Lower leg skin (tissue), 3 donors: ENCODE data around the gene TOX2.

ENCODE experiments used
- POLR2A ChIP-seq, 2 donors: fragments of 450-650 bp; IDR thresholded peaks; one replicate each; pipeline ENCODE4 v1.6.1; 2016 to 2017; ENCODE audit warnings: antibody characterized with exemption in 2 of 2, mild to moderate bottlenecking in 1 of 2, moderate library complexity in 1 of 2
- TF ChIP-seq, protein P1 (sequence below), 3 donors: fragments of 450-650 bp; IDR thresholded peaks; one replicate each; pipeline ENCODE4 v1.5.1; 2016; ENCODE audit warnings: antibody characterized with exemption in 3 of 3, mild to moderate bottlenecking in 3 of 3, moderate library complexity in 2 of 3

DNA sequence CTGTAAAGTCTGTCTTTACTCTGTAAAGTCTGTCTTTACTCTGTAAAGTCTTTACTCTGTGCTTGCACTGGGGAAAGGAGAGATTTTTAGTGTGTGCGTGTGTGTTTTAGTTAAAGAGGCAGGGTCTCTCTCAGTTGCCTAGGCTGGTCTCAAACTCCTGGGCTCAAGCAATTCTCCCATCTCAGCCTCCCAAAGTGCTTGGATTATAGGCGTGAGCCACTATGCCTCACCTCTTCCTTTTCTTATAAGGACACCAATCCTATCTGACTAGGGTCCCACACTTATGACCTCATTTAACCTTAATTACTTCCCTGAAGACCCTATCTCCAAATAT is 178.6 kb downstream of the TOX2 start:
- TF ChIP-seq, protein P1, sequence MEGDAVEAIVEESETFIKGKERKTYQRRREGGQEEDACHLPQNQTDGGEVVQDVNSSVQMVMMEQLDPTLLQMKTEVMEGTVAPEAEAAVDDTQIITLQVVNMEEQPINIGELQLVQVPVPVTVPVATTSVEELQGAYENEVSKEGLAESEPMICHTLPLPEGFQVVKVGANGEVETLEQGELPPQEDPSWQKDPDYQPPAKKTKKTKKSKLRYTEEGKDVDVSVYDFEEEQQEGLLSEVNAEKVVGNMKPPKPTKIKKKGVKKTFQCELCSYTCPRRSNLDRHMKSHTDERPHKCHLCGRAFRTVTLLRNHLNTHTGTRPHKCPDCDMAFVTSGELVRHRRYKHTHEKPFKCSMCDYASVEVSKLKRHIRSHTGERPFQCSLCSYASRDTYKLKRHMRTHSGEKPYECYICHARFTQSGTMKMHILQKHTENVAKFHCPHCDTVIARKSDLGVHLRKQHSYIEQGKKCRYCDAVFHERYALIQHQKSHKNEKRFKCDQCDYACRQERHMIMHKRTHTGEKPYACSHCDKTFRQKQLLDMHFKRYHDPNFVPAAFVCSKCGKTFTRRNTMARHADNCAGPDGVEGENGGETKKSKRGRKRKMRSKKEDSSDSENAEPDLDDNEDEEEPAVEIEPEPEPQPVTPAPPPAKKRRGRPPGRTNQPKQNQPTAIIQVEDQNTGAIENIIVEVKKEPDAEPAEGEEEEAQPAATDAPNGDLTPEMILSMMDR (IDR thresholded peaks at IDR 0.05) = no peak
- TF ChIP-seq POLR2A (IDR thresholded peaks at IDR 0.05) = no peak
